ENCODE measurements around the gene ZNF586. TPM values are rescaled to one million over a fixed set of nuclear protein-coding genes. Genes with fewer than 3 reads are reported as not detected.
A peak's percentile ranks its signal among the peaks of the same experiment; 100 is the strongest.

The ZNF586 gene
- total RNA-seq, 1 donor, result 22.9 TPM

- no peak overlapping the region for H3K4me3 ChIP-seq (ENCODE audit: low read depth, low read length)
- peak; percentile 74 for DNase-seq (ENCODE audit: low read depth)
- TF ChIP-seq CTCF (IDR thresholded peaks at IDR 0.05; ENCODE audit: insufficient read depth, low read depth, low read length), result no peak
Observed at GRCh38 chr19:57829316-57829715, 59.8 kb downstream of the ZNF586 start.

GRCh38 chr19:57830071-57830602 lies 60.7 kb downstream of the ZNF586 start, which contains the start of gene ZNF587B:
Gene ZNF587B (plus strand): TSS chr19:57830299. CDS start chr19:57830529, 230 bp downstream.
- DNase-seq (ENCODE audit: low read depth), result peak; percentile 73
- H3K4me3 ChIP-seq (ENCODE audit: low read depth, low read length), result peak within 1 kb of the TSS; percentile 65
- TF ChIP-seq CTCF (IDR thresholded peaks at IDR 0.05; ENCODE audit: insufficient read depth, low read depth, low read length), result peak; percentile 38

Other genes with a start within 250 kb of the ZNF586 start
- gene ZNF549, start 242.3 kb upstream of the ZNF586 start, total RNA-seq, result 4.5 and 6.5 TPM in 2 replicates
- 5.5 and 8.6 TPM in 2 replicates for gene ZNF550, start 209.8 kb upstream of the ZNF586 start, total RNA-seq
- gene ZNF416, start 190.8 kb upstream of the ZNF586 start, total RNA-seq, result 4.5 and 6.9 TPM in 2 replicates
- gene ZIK1, start 185.5 kb upstream of the ZNF586 start, total RNA-seq, result 11.3 and 12.1 TPM in 2 replicates
- gene ZNF530, start 169.8 kb upstream of the ZNF586 start, total RNA-seq, result 3.9 and 7.1 TPM in 2 replicates
- 20.0 and 21.2 TPM in 2 replicates for gene ZNF134, start 155.4 kb upstream of the ZNF586 start, total RNA-seq
- gene ZNF211, start 136.5 kb upstream of the ZNF586 start, total RNA-seq, result 9.3 and 11.7 TPM in 2 replicates
- not detected in 2 replicates for gene ZSCAN4, start 100.7 kb upstream of the ZNF586 start, total RNA-seq
- gene ZNF551, start 87.7 kb upstream of the ZNF586 start, total RNA-seq, result 6.4 and 6.5 TPM in 2 replicates
- 1.3 and 1.7 TPM in 2 replicates for gene ZNF154, start 60.5 kb upstream of the ZNF586 start, total RNA-seq
- gene ZNF671, start 42.1 kb upstream of the ZNF586 start, total RNA-seq, result 5.8 and 6.9 TPM in 2 replicates
- gene ZNF776, start 22.9 kb upstream of the ZNF586 start, total RNA-seq, result 11.9 and 14.7 TPM in 2 replicates
- gene ZNF552, start 45.2 kb downstream of the ZNF586 start, total RNA-seq, result 7.4 and 12.1 TPM in 2 replicates
- 25.1 and 28.1 TPM in 2 replicates for gene ZNF587B, start 60.6 kb downstream of the ZNF586 start, total RNA-seq
- gene ZNF587, start 80.2 kb downstream of the ZNF586 start, total RNA-seq, result 22.2 and 29.8 TPM in 2 replicates
- 7.8 and 9.3 TPM in 2 replicates for gene ZNF814, start 119.4 kb downstream of the ZNF586 start, total RNA-seq
- 12.2 and 19.4 TPM in 2 replicates for gene ZNF417, start 146.9 kb downstream of the ZNF586 start, total RNA-seq
- 3.5 and 5.2 TPM in 2 replicates for gene ZNF418, start 165.7 kb downstream of the ZNF586 start, total RNA-seq
- 4.8 and 5.2 TPM in 2 replicates for gene ZNF256, start 178.0 kb downstream of the ZNF586 start, total RNA-seq
- under 0.01 and 0.32 TPM in 2 replicates for gene C19orf18, start 204.9 kb downstream of the ZNF586 start, total RNA-seq
- gene ZNF606, start 233.1 kb downstream of the ZNF586 start, total RNA-seq, result 13.8 and 16.8 TPM in 2 replicates